H9 (cell line): ENCODE results near the gene PTPN2. TPM values are rescaled to one million over a fixed set of nuclear protein-coding genes. Genes with fewer than 3 reads are reported as not detected.

Experiments
- DNase-seq: peaks from one replicate; pipeline ENCODE4 v3.0.0-alpha.2; 2017
- H2AFZ ChIP-seq: one replicate; pipeline ENCODE4 v1.6.1; 2013; ENCODE audit warnings: mild to moderate bottlenecking, low read length, control low read depth, moderate library complexity
- H2AK5ac ChIP-seq: 2 replicates; pipeline ENCODE4 v1.6.1; 2013; ENCODE audit warnings: low read length, control low read depth, mixed read lengths; ENCODE audit not compliant: insufficient read length
- H2BK120ac ChIP-seq: one replicate; pipeline ENCODE4 v1.6.1; 2013; ENCODE audit warnings: low read depth, mild to moderate bottlenecking, low read length, control low read depth, inconsistent platforms; ENCODE audit not compliant: poor library complexity, severe bottlenecking
- H2BK12ac ChIP-seq: 2 replicates; pipeline ENCODE4 v1.6.1; 2013; ENCODE audit warnings: low read length, control low read depth, mixed read lengths, low read depth; ENCODE audit not compliant: insufficient read length
- H2BK15ac ChIP-seq: 2 replicates; pipeline ENCODE4 v1.6.1; 2013; ENCODE audit warnings: low read depth, low read length, control low read depth
- H2BK20ac ChIP-seq: one replicate; pipeline ENCODE4 v1.6.1; 2013; ENCODE audit warnings: low read depth, mild to moderate bottlenecking, low read length, control low read depth, inconsistent platforms; ENCODE audit not compliant: poor library complexity, severe bottlenecking
- H2BK5ac ChIP-seq: 2 replicates; pipeline ENCODE4 v1.6.1; 2013; ENCODE audit warnings: low read length, control low read depth, mixed read lengths; ENCODE audit not compliant: insufficient read length
- H3K14ac ChIP-seq: 2 replicates; pipeline ENCODE4 v1.6.1; 2013; ENCODE audit warnings: low read length, control low read depth; ENCODE audit not compliant: insufficient read depth
- H3K18ac ChIP-seq: 2 replicates; pipeline ENCODE4 v1.6.1; 2013; ENCODE audit warnings: low read depth, mild to moderate bottlenecking, mixed read lengths, low read length, control low read depth; ENCODE audit not compliant: insufficient read length
- H3K23ac ChIP-seq: 2 replicates; pipeline ENCODE4 v1.6.1; 2013; ENCODE audit warnings: low read length, control low read depth, mixed read lengths, low read depth; ENCODE audit not compliant: insufficient read length
- H3K23me2 ChIP-seq: 2 replicates; pipeline ENCODE4 v1.6.1; 2013; ENCODE audit warnings: low read depth, mild to moderate bottlenecking, mixed read lengths, low read length, control low read depth; ENCODE audit not compliant: insufficient read length, poor library complexity, severe bottlenecking
- H3K27ac ChIP-seq: 2 replicates; pipeline ENCODE4 v1.5.1; 2013; ENCODE audit warnings: low read length, control low read depth, mixed read lengths, low read depth; ENCODE audit not compliant: insufficient read length
- H3K27me3 ChIP-seq: 2 replicates; pipeline ENCODE4 v1.6.1; 2013; ENCODE audit warnings: low read length, control low read depth, inconsistent platforms; ENCODE audit not compliant: insufficient read depth
- H3K4ac ChIP-seq: 2 replicates; pipeline ENCODE4 v1.6.1; 2013; ENCODE audit warnings: low read depth, mild to moderate bottlenecking, control low read depth, inconsistent platforms, low read length, moderate library complexity
- H3K4me1 ChIP-seq: 2 replicates; pipeline ENCODE4 v1.6.1; 2013; ENCODE audit warnings: low read length, control low read depth, inconsistent platforms; ENCODE audit not compliant: insufficient read depth
- H3K4me2 ChIP-seq: 2 replicates; pipeline ENCODE4 v1.6.1; 2013; ENCODE audit warnings: low read length, control low read depth, mixed read lengths; ENCODE audit not compliant: insufficient read length, insufficient read depth
- H3K56ac ChIP-seq: 2 replicates; pipeline ENCODE4 v1.6.1; 2013; ENCODE audit warnings: low read depth, mild to moderate bottlenecking, mixed read lengths, low read length, control low read depth; ENCODE audit not compliant: insufficient read length
- H3K79me1 ChIP-seq: 2 replicates; pipeline ENCODE4 v1.6.1; 2013; ENCODE audit warnings: low read depth, mild to moderate bottlenecking, moderate library complexity, low read length, control low read depth, inconsistent platforms; ENCODE audit not compliant: insufficient read depth, poor library complexity, severe bottlenecking
- H3K79me2 ChIP-seq: 2 replicates; pipeline ENCODE4 v1.6.1; 2013; ENCODE audit warnings: low read length, control low read depth, inconsistent platforms; ENCODE audit not compliant: insufficient read depth
- H3K9ac ChIP-seq: 2 replicates; pipeline ENCODE4 v1.6.1; 2013; ENCODE audit warnings: low read length, control low read depth, mixed read lengths; ENCODE audit not compliant: insufficient read length; ENCODE audit errors: extremely low read depth
- H3K9me3 ChIP-seq: one replicate; pipeline ENCODE4 v1.6.1; 2013; ENCODE audit warnings: low read depth, low read length, inconsistent platforms; ENCODE audit not compliant: control insufficient read depth
- H3T11ph ChIP-seq: one replicate; pipeline ENCODE4 v1.6.1; 2013; ENCODE audit warnings: mild to moderate bottlenecking, low read length, control low read depth, inconsistent platforms
- H4K20me1 ChIP-seq: one replicate; pipeline ENCODE4 v1.6.1; 2013; ENCODE audit not compliant: control insufficient read depth, insufficient read length, insufficient read depth
- H4K5ac ChIP-seq: 2 replicates; pipeline ENCODE4 v1.6.1; 2013; ENCODE audit warnings: low read depth, mild to moderate bottlenecking, mixed read lengths, low read length, control low read depth; ENCODE audit not compliant: insufficient read length
- H4K8ac ChIP-seq: replicated peaks from 2 replicates; pipeline ENCODE4 v1.6.1; 2013; ENCODE audit warnings: low read length, control low read depth, mixed read lengths, low read depth; ENCODE audit not compliant: insufficient read length
- H4K91ac ChIP-seq: 2 replicates; pipeline ENCODE4 v1.6.1; 2013; ENCODE audit warnings: low read depth, mild to moderate bottlenecking, moderate library complexity, mixed read lengths, low read length, control low read depth; ENCODE audit not compliant: insufficient read length
- H3K27ac Mint-ChIP-seq, 3 experiments: 2 replicates in 2 of 3; 3 replicates in 1 of 3; pipeline ENCODE4 v1.8.0; 2020 to 2021; ENCODE audit warnings: mixed read lengths in 3 of 3, mild to moderate bottlenecking in 1 of 3, moderate library complexity in 1 of 3
- H3K27me3 Mint-ChIP-seq: 2 replicates; pipeline ENCODE4 v1.8.0; 2021; ENCODE audit warnings: low read depth, mild to moderate bottlenecking, moderate library complexity, mixed read lengths
- H3K36me3 Mint-ChIP-seq, 3 experiments: 2 replicates in 2 of 3; 3 replicates in 1 of 3; pipeline ENCODE4 v1.8.0; 2020 to 2021; ENCODE audit warnings: low read depth in 3 of 3, mixed read lengths in 3 of 3; ENCODE audit not compliant: insufficient read depth in 1 of 3
- H3K4me1 Mint-ChIP-seq, 2 experiments: 2 replicates each; pipeline ENCODE4 v1.8.0; 2020; ENCODE audit warnings: mixed read lengths in 2 of 2
- H3K4me3 Mint-ChIP-seq, 2 experiments: 2 replicates in 1 of 2; 3 replicates in 1 of 2; pipeline ENCODE4 v1.8.0; 2020 to 2021; ENCODE audit warnings: mild to moderate bottlenecking in 2 of 2, mixed read lengths in 2 of 2, moderate library complexity in 1 of 2
- H3K9me3 Mint-ChIP-seq, 2 experiments: 2 replicates in 1 of 2; 3 replicates in 1 of 2; pipeline ENCODE4 v1.8.0; 2020; ENCODE audit warnings: mild to moderate bottlenecking in 2 of 2, mixed read lengths in 2 of 2, moderate library complexity in 1 of 2
- WGBS: extraction: QIAGEN DNeasy Blood & Tissue Kit; methylation state at CpG from one replicate; pipeline ENCODE4 v1.1.7; 2013; ENCODE audit warnings: missing lambda C conversion rate, low lambda C conversion rate, mixed read lengths; ENCODE audit not compliant: insufficient read length; ENCODE audit errors: extremely low coverage; 5-methylcytosine and 5-hydroxymethylcytosine counted together
- total RNA-seq: library from RNA; stranded (reverse); gene quantifications from 2 replicates; pipeline ENCODE4 v1.2.1, GENCODE V29; 2021
- TF ChIP-seq, protein P1 (sequence below): fragments of 200-600 bp; sonication (generic); conservative IDR thresholded peaks from 3 replicates; pipeline ENCODE4 v1.8.0; 2021; ENCODE audit warnings: antibody characterized with exemption, mild to moderate bottlenecking

The PTPN2 gene
- total RNA-seq, 1 experiment from 2014 or later, result 48.7 TPM

DNA sequence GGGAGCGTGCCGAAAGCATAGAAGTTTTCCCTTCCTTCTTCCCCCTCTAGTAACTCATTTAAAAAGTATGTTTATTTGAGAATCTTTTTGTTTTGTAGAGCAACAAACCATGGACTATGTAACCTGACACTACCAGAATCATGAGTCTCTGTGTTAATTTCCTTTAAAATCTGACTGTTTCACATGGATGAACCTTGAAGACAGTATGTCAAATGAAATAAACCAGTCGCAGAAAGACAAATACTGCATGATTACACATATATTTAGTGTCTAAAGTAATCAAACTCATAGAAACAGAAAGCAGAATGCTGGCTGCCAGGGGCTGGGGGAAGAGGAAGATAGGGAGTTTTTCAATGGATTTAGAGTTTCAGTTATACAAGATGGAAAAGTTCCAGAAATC, 32.3 kb downstream of the PTPN2 start:
- no peak overlapping the region for H3K14ac ChIP-seq
- H3K9ac ChIP-seq, result no peak overlapping the region
- Mint-ChIP-seq H3K27ac (peak overlapping the region in 1 of 3 experiments; percentile 41; a peak in 1 of 7 replicates), H3K27me3 (no peaks in the 10 kb centered on the region), H3K9me3 (no peaks in the 10 kb centered on the region), H3K4me3 (no peak overlapping the region), H3K36me3 (peaks cover 6 to 15% (median 13%) of the 10 kb centered on the region in 3 experiments; a peak in 5 of 7 replicates), H3K4me1 (peaks cover 9 to 14% of the 10 kb centered on the region in 2 experiments)
- no peak overlapping the region for H3K18ac ChIP-seq
- no peak overlapping the region for H4K91ac ChIP-seq
- H3K4me1 ChIP-seq, result no peaks in the 10 kb centered on the region; the same call in 1 of the 2 replicates
- H2AK5ac ChIP-seq, result no peak overlapping the region
- no peak overlapping the region for H4K8ac ChIP-seq
- no peaks in the 10 kb centered on the region for H3K27me3 ChIP-seq
- H3K79me1 ChIP-seq, result peaks cover 3% of the 10 kb centered on the region
- DNase-seq, result no peak
- no peak overlapping the region for H3K23ac ChIP-seq
- H2AFZ ChIP-seq, result no peak overlapping the region
- H3K9me3 ChIP-seq, result no peaks in the 10 kb centered on the region
- H2BK5ac ChIP-seq, result no peak overlapping the region
- TF ChIP-seq, protein P1, sequence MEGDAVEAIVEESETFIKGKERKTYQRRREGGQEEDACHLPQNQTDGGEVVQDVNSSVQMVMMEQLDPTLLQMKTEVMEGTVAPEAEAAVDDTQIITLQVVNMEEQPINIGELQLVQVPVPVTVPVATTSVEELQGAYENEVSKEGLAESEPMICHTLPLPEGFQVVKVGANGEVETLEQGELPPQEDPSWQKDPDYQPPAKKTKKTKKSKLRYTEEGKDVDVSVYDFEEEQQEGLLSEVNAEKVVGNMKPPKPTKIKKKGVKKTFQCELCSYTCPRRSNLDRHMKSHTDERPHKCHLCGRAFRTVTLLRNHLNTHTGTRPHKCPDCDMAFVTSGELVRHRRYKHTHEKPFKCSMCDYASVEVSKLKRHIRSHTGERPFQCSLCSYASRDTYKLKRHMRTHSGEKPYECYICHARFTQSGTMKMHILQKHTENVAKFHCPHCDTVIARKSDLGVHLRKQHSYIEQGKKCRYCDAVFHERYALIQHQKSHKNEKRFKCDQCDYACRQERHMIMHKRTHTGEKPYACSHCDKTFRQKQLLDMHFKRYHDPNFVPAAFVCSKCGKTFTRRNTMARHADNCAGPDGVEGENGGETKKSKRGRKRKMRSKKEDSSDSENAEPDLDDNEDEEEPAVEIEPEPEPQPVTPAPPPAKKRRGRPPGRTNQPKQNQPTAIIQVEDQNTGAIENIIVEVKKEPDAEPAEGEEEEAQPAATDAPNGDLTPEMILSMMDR, result no peak
- H3K79me2 ChIP-seq, result no peaks in the 10 kb centered on the region
- H2BK15ac ChIP-seq, result no peak overlapping the region
- no peak overlapping the region for H3K4me2 ChIP-seq
- no CpG with 5 or more reads among the region's 3 CpGs for WGBS
- H3K27ac ChIP-seq, result no peak overlapping the region
- H3K4ac ChIP-seq, result no peak overlapping the region
- H4K20me1 ChIP-seq, result no peaks in the 10 kb centered on the region
- H2BK20ac ChIP-seq, result no peak overlapping the region
- H2BK120ac ChIP-seq, result no peak overlapping the region
- H3K56ac ChIP-seq, result no peak overlapping the region
- no peak overlapping the region for H3T11ph ChIP-seq
- H3K23me2 ChIP-seq, result no peaks in the 10 kb centered on the region
- H2BK12ac ChIP-seq, result no peak overlapping the region
- no peak overlapping the region for H4K5ac ChIP-seq
